Panc1 (cell line): ENCODE results near the gene CRISP1. TPM values are rescaled to one million over a fixed set of nuclear protein-coding genes. Genes with fewer than 3 reads are reported as not detected.

Experiments used
- ATAC-seq: fragments of 200-7000 bp; cut with Tn5 transposase; 2 replicates; pipeline ENCODE4 v1.9.1; 2020; ENCODE audit warnings: mild to moderate bottlenecking, moderate library complexity
- BruUV-seq: library from RNA; stranded (reverse); fragments of 400-500 nt; replicated peaks from 2 replicates; lab custom pipeline; 2021; lab: Mats Ljungman, UMichigan
- CTCF ChIA-PET: fragments of 300-600 bp; sonication (Branson Sonifier 250); formaldehyde crosslinking; loops from one replicate; lab custom pipeline; 2022; ENCODE audit warnings: antibody characterized with exemption; lab: Charles Lee
- POLR2A ChIA-PET: fragments of 300-600 bp; sonication (Branson Sonifier 250); formaldehyde crosslinking; loops from one replicate; lab custom pipeline; 2022; ENCODE audit warnings: antibody characterized with exemption; lab: Charles Lee
- DNase-seq: peaks from one replicate; pipeline ENCODE4 v3.0.0-alpha.2; 2010; ENCODE audit warnings: low read depth, low spot score
- H3K27ac ChIP-seq: 2 replicates; pipeline ENCODE4 v1.5.1; 2011; ENCODE audit warnings: mild to moderate bottlenecking, low read length, inconsistent platforms
- H3K27me3 ChIP-seq: fragments of 200-500 bp; sonication (Bioruptor generic); 2 replicates; pipeline ENCODE4 v1.6.0; 2014; ENCODE audit warnings: low read length, inconsistent platforms; ENCODE audit not compliant: control insufficient read depth, insufficient read depth
- H3K36me3 ChIP-seq: fragments of 200-500 bp; sonication (Bioruptor generic); 2 replicates; pipeline ENCODE4 v1.5.1; 2014; ENCODE audit warnings: inconsistent platforms, mild to moderate bottlenecking, low read length, moderate library complexity; ENCODE audit not compliant: control insufficient read depth, insufficient read depth
- H3K4me1 ChIP-seq: 2 replicates; pipeline ENCODE4 v1.5.1; 2011; ENCODE audit warnings: inconsistent platforms, mild to moderate bottlenecking, low read length, moderate library complexity; ENCODE audit not compliant: control insufficient read depth, insufficient read depth
- H3K4me3 ChIP-seq, 2 experiments: 2 replicates each; pipeline ENCODE4 v1.5.1; 2011 to 2012; ENCODE audit warnings: low read depth in 2 of 2, low read length in 2 of 2, mild to moderate bottlenecking in 2 of 2, inconsistent platforms in 1 of 2, moderate library complexity in 1 of 2
- H3K9me3 ChIP-seq: fragments of 200-500 bp; sonication (Bioruptor generic); 2 replicates; pipeline ENCODE4 v1.5.1; 2014; ENCODE audit warnings: low read depth, mild to moderate bottlenecking, inconsistent platforms, low read length, moderate library complexity; ENCODE audit not compliant: control insufficient read depth, insufficient read depth
- POLR2AphosphoS5 ChIP-seq: IDR thresholded peaks from 2 replicates; pipeline ENCODE4 v1.6.1; 2012; ENCODE audit warnings: mild to moderate bottlenecking, low read depth, low read length, moderate library complexity
- SIN3A ChIP-seq: IDR thresholded peaks from 2 replicates; pipeline ENCODE4 v1.6.1; 2012; ENCODE audit warnings: low read depth, mild to moderate bottlenecking, low read length, moderate library complexity, borderline replicate concordance; ENCODE audit not compliant: insufficient read depth
- TCF7L2 ChIP-seq: IDR thresholded peaks from 2 replicates; pipeline ENCODE4 v1.6.1; 2011; ENCODE audit warnings: mild to moderate bottlenecking, low read depth, low read length, inconsistent platforms
- in situ Hi-C: cut with HindIII; loops from 2 replicates; pipeline ENCODE4 v1.10.0; 2016; ENCODE audit warnings: low sequenced_read_pairs, low pct_unique_long_range_greater_than_20kb
- intact Hi-C: fragments of 100-400 bp; cut with micrococcal nuclease; formaldehyde crosslinking; loops from one replicate; pipeline ENCODE4 v1.10.0; 2022; ENCODE audit not compliant: unreplicated experiment
- total RNA-seq: library from RNA; stranded (reverse); gene quantifications from one replicate; pipeline ENCODE4 v1.2.1, GENCODE V29; 2021; ENCODE audit not compliant: unreplicated experiment
- TF ChIP-seq, protein P1 (sequence below): fragments of 450-650 bp; IDR thresholded peaks from 2 replicates; pipeline ENCODE4 v1.5.1; 2017; ENCODE audit warnings: mild to moderate bottlenecking
- TF ChIP-seq, protein P2 (sequence below), 2 experiments: IDR thresholded peaks; 2 replicates each; pipeline ENCODE4 v1.6.1; 2011 to 2012; ENCODE audit warnings: low read depth in 2 of 2, control low read depth in 1 of 2, low read length in 1 of 2, mild to moderate bottlenecking in 1 of 2, moderate library complexity in 1 of 2; ENCODE audit not compliant: insufficient read depth in 1 of 2

The CRISP1 gene
- total RNA-seq, 1 experiment from 2014 or later = not detected

DNA sequence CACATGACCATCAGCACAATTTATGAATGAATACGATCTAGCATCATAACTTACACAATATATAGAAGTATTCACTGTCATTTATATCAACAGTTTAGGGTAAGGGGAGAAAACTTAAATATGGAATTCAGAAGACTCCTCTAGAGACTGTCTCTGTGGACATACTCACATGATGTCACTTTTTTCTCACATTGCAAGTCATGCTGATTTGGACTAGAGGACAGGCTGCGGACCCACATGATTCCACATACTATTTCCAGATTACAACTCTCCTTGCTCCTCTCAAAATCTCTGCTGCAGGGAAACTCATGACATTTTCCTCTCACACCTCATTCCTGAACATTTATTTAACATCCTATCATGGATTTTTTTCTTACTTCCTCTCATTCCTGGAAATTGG lies 13.4 kb downstream of the CRISP1 start:
- H3K27me3 ChIP-seq = no peaks in the 10 kb centered on the region
- DNase-seq (no peak), ATAC-seq (no peak)
- no peak overlapping the region for H3K27ac ChIP-seq
- BruUV-seq = no TSS peak
- TF ChIP-seq, protein P1, sequence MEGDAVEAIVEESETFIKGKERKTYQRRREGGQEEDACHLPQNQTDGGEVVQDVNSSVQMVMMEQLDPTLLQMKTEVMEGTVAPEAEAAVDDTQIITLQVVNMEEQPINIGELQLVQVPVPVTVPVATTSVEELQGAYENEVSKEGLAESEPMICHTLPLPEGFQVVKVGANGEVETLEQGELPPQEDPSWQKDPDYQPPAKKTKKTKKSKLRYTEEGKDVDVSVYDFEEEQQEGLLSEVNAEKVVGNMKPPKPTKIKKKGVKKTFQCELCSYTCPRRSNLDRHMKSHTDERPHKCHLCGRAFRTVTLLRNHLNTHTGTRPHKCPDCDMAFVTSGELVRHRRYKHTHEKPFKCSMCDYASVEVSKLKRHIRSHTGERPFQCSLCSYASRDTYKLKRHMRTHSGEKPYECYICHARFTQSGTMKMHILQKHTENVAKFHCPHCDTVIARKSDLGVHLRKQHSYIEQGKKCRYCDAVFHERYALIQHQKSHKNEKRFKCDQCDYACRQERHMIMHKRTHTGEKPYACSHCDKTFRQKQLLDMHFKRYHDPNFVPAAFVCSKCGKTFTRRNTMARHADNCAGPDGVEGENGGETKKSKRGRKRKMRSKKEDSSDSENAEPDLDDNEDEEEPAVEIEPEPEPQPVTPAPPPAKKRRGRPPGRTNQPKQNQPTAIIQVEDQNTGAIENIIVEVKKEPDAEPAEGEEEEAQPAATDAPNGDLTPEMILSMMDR = no peak
- TF ChIP-seq POLR2AphosphoS5 = no peak
- TF ChIP-seq SIN3A = no peak
- no peak for TF ChIP-seq TCF7L2
- TF ChIP-seq, protein P2, sequence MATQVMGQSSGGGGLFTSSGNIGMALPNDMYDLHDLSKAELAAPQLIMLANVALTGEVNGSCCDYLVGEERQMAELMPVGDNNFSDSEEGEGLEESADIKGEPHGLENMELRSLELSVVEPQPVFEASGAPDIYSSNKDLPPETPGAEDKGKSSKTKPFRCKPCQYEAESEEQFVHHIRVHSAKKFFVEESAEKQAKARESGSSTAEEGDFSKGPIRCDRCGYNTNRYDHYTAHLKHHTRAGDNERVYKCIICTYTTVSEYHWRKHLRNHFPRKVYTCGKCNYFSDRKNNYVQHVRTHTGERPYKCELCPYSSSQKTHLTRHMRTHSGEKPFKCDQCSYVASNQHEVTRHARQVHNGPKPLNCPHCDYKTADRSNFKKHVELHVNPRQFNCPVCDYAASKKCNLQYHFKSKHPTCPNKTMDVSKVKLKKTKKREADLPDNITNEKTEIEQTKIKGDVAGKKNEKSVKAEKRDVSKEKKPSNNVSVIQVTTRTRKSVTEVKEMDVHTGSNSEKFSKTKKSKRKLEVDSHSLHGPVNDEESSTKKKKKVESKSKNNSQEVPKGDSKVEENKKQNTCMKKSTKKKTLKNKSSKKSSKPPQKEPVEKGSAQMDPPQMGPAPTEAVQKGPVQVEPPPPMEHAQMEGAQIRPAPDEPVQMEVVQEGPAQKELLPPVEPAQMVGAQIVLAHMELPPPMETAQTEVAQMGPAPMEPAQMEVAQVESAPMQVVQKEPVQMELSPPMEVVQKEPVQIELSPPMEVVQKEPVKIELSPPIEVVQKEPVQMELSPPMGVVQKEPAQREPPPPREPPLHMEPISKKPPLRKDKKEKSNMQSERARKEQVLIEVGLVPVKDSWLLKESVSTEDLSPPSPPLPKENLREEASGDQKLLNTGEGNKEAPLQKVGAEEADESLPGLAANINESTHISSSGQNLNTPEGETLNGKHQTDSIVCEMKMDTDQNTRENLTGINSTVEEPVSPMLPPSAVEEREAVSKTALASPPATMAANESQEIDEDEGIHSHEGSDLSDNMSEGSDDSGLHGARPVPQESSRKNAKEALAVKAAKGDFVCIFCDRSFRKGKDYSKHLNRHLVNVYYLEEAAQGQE (IDR thresholded peaks at IDR 0.05; ENCODE audit: insufficient read depth in 1 of 2, low read depth in 2 of 2, low read length in 1 of 2) = no peak
- in situ Hi-C loops = no loop called here
- no peaks in the 10 kb centered on the region for H3K9me3 ChIP-seq
- H3K4me1 ChIP-seq = no peaks in the 10 kb centered on the region
- intact Hi-C loops = no loop called here
- H3K4me3 ChIP-seq = no peak overlapping the region
- ChIA-PET CTCF (no interaction called here), POLR2A (no interaction called here)
- no peaks in the 10 kb centered on the region for H3K36me3 ChIP-seq

DNA sequence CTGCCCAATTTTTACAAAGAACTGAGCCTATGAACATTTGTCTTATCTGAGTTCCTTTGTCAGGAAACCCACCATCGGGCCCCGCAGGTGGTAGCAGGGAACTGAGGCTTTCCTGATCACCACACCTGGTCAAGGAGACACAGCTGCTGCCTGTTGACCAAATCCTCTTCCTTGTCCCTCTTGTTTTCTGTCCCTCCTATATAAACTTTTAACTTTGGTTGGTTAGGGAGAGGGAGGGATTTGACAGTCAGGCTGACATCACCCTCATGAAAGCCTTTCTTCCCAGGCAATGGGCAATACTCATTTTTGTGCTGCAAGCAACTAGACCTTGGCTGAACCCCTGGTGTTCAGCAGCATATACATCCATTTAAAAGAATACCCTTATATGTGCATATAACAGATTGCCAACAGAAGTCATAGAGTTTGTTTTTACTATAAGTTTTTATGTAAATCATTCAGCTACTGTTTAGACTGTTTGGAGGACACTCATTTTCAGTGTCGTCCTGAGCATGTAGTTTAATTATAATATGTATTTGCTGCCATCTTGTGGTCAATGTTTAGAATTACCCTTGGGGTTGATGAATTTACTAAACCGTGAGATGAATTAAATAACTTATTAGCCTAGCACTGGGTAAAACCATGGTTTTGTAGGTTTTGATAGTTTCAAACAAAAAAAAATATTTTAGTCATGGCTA lies 17.0 kb downstream of the CRISP1 start:
- Histone ChIP-seq H3K27me3 (no peaks in the 10 kb centered on the region), H3K27ac (no peak overlapping the region), H3K9me3 (no peaks in the 10 kb centered on the region), H3K4me1 (no peaks in the 10 kb centered on the region), H3K4me3 (no peak overlapping the region), H3K36me3 (no peaks in the 10 kb centered on the region)
- intact Hi-C loops (loop anchor here (1.0 to 5.0 kb wide), 3 partner anchors 226 to 397 kb away; no protein-coding TSS in a partner anchor), in situ Hi-C loops (loop anchor here (25.0 kb wide), 1 partner anchor 212 kb away; the partner anchor contains the start of gene RHAG)
- peak; percentile 72 for ATAC-seq
- CTCF ChIA-PET = interaction anchor here (1.0 to 1.2 kb wide), 3 partner anchors 226 to 317 kb away, joined by 3 to 6 read pairs (median 3); no protein-coding TSS in a partner anchor
- BruUV-seq = no TSS peak
- TF ChIP-seq, protein P2 (IDR thresholded peaks at IDR 0.05; ENCODE audit: insufficient read depth in 1 of 2, low read depth in 2 of 2, low read length in 1 of 2) = no peak
- TF ChIP-seq, protein P1 = peak; percentile 50
- no peak for TF ChIP-seq POLR2AphosphoS5
- no peak for TF ChIP-seq TCF7L2
- POLR2A ChIA-PET = no interaction called here
- peak; percentile 27 for DNase-seq
